ENCODE results near the gene APOL1. TPM values are rescaled to one million over a fixed set of nuclear protein-coding genes. Genes with fewer than 3 reads are reported as not detected.
A peak's percentile ranks its signal among the peaks of the same experiment; 100 is the strongest.
"Not testable (repeated sequence)": the region's sequence is repeated elsewhere in the genome, so short reads cannot be mapped to it uniquely, and the experiment has no call there.

APOL1 gene
- total RNA-seq, 1 experiment from 2014 or later = 33.0 TPM

DNA sequence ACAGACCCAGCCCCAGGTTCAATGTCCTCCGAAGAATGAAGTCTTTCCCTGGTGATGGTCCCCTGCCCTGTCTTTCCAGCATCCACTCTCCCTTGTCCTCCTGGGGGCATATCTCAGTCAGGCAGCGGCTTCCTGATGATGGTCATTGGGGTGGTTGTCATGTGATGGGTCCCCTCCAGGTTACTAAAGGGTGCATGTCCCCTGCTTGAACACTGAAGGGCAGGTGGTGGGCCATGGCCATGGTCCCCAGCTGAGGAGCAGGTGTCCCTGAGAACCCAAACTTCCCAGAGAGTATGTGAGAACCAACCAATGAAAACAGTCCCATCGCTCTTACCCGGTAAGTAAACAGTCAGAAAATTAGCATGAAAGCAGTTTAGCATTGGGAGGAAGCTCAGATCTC, 14.1 kb downstream of the APOL1 start:
- Histone ChIP-seq H3K79me2 (ENCODE audit: low read depth) (peaks cover 9% of the 10 kb centered on the region; the same call in 1 of the 2 replicates), H3K4me3 (no peak overlapping the region), H4K20me1 (ENCODE audit: insufficient read depth) (no peaks in the 10 kb centered on the region), H3K36me3 (ENCODE audit: low read depth) (no peaks in the 10 kb centered on the region), H3K9me2 (ENCODE audit: insufficient read depth) (no peaks in the 10 kb centered on the region), H3K9me3 (ENCODE audit: insufficient read depth, low read depth) (no peaks in the 10 kb centered on the region), H3F3A (ENCODE audit: insufficient read depth, low read depth) (peaks cover 6% of the 10 kb centered on the region; the same call in 1 of the 2 replicates), H2AFZ (no peak overlapping the region), H3K27ac (no peak overlapping the region), H3K4me2 (no peak overlapping the region), H3K4me1 (replicated peaks; ENCODE audit: insufficient read depth) (peaks cover 11% of the 10 kb centered on the region), H3K27me3 (ENCODE audit: insufficient read depth, low read depth) (no peaks in the 10 kb centered on the region)
- peak in 1 of 2 experiments; percentile 18 for DNase-seq
- ChIA-PET POLR2A (ENCODE audit: unreplicated experiment) (no interaction called here), CTCF (interaction anchor here (0.6 kb wide), 1 partner anchor 219 kb away, joined by 5 read pairs; no protein-coding TSS in a partner anchor)
- TSS peak; percentile 11 for BruUV-seq (replicated peaks)
- intact Hi-C loops (cut with micrococcal nuclease; ENCODE audit: unreplicated experiment) = no loop called here
- TF ChIP-seq, protein P1, sequence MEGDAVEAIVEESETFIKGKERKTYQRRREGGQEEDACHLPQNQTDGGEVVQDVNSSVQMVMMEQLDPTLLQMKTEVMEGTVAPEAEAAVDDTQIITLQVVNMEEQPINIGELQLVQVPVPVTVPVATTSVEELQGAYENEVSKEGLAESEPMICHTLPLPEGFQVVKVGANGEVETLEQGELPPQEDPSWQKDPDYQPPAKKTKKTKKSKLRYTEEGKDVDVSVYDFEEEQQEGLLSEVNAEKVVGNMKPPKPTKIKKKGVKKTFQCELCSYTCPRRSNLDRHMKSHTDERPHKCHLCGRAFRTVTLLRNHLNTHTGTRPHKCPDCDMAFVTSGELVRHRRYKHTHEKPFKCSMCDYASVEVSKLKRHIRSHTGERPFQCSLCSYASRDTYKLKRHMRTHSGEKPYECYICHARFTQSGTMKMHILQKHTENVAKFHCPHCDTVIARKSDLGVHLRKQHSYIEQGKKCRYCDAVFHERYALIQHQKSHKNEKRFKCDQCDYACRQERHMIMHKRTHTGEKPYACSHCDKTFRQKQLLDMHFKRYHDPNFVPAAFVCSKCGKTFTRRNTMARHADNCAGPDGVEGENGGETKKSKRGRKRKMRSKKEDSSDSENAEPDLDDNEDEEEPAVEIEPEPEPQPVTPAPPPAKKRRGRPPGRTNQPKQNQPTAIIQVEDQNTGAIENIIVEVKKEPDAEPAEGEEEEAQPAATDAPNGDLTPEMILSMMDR (conservative IDR thresholded peaks at IDR 0.05) = no peak
- no peak for TF ChIP-seq EZH2 (IDR thresholded peaks at IDR 0.05; ENCODE audit: low read depth)

DNA sequence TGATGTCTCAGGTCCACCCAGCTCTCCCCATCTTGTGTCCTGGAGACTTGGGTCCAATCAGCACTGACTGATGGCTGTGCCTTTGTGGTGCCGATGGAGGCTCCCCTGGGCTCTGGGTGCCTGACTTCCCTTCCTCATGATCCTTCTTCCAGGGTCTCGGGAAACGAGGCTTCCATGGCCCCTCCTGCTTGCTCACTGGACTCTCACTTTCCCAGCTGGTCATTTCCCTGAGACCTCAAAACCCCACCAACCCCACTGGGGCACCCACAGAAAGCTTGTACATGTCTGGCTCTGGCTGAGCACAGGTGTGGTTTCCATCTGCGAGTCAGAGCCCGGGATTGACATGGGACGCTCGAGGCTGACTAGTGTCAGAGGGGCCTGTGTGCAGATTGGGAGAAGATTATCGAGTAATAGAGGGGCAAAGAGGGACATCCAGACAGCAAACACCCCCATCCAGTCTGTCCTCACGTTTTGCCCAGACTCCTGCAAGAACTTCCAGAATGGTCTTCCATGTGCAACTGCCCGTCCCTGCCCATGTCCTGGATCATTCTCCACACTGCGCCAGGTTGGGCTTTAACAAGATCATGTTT, 15.1 kb downstream of the APOL1 start:
- H3F3A ChIP-seq (ENCODE audit: insufficient read depth, low read depth) = peaks cover 6% of the 10 kb centered on the region; the same call in 1 of the 2 replicates
- CTCF ChIA-PET = no interaction called here
- POLR2A ChIA-PET (ENCODE audit: unreplicated experiment) = no interaction called here

DNA sequence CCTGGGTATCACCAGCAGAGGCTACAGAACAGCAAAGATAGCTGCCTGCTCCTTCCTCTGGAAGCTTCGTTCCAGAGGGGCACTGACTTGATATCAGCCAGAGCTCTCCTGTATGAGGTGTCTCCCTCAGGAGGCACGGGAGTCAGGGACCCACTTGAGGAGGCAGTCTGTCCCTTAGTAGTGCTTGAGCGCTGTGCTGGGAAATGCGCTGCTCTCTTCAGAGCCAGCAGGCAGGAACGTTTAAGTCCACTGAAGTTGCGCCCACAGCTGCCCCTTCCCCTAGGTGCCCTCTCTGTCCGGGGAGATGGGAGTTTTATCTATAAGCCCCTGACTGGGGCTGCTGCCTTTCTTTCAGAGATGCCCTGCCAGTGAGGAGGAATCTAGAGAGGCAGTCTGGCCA, 18.3 kb downstream of the APOL1 start:
- H3K9me2 ChIP-seq (ENCODE audit: insufficient read depth); H2AFZ ChIP-seq; H4K20me1 ChIP-seq (ENCODE audit: insufficient read depth); H3K9me3 ChIP-seq (ENCODE audit: insufficient read depth, low read depth); H3K36me3 ChIP-seq (ENCODE audit: low read depth); H3F3A ChIP-seq (ENCODE audit: insufficient read depth, low read depth); H3K27me3 ChIP-seq (ENCODE audit: insufficient read depth, low read depth); H3K4me3 ChIP-seq; CTCF ChIA-PET; H3K79me2 ChIP-seq (ENCODE audit: low read depth): not testable (repeated sequence)
- peak in 1 of 2 experiments; percentile 32 for DNase-seq
- peaks cover 11% of the 10 kb centered on the region for H3K4me1 ChIP-seq (replicated peaks; ENCODE audit: insufficient read depth)
- intact Hi-C loops (cut with micrococcal nuclease; ENCODE audit: unreplicated experiment) = loop anchor here (10.0 kb wide), 1 partner anchor 646 kb away; no protein-coding TSS in a partner anchor
- 0 out of 2 replicates have a peak overlapping the region, but pooled peaks have one; percentile 0 for H3K27ac ChIP-seq
- H3K4me2 ChIP-seq = peak overlapping the region; percentile 41
- POLR2A ChIA-PET (ENCODE audit: unreplicated experiment) = interaction anchor here (0.7 kb wide), 1 partner anchor 197 kb away, joined by 3 read pairs; no protein-coding TSS in a partner anchor
- BruUV-seq (replicated peaks) = TSS peak; percentile 23

More for the DNA sequence above, 15.1 kb downstream of the APOL1 start:
- no peak for TF ChIP-seq EZH2 (IDR thresholded peaks at IDR 0.05; ENCODE audit: low read depth)
- TF ChIP-seq, protein P1 (conservative IDR thresholded peaks at IDR 0.05) = no peak
- Histone ChIP-seq H3K4me2 (no peak overlapping the region), H3K79me2 (ENCODE audit: low read depth) (peaks cover 9% of the 10 kb centered on the region; the same call in 1 of the 2 replicates), H2AFZ (no peak overlapping the region), H3K9me2 (ENCODE audit: insufficient read depth) (no peaks in the 10 kb centered on the region), H3K4me3 (no peak overlapping the region), H3K4me1 (replicated peaks; ENCODE audit: insufficient read depth) (peaks cover 11% of the 10 kb centered on the region), H3K9me3 (ENCODE audit: insufficient read depth, low read depth) (no peaks in the 10 kb centered on the region), H3K27me3 (ENCODE audit: insufficient read depth, low read depth) (no peaks in the 10 kb centered on the region), H3K27ac (no peak overlapping the region), H4K20me1 (ENCODE audit: insufficient read depth) (no peaks in the 10 kb centered on the region), H3K36me3 (ENCODE audit: low read depth) (no peaks in the 10 kb centered on the region)
- intact Hi-C loops (cut with micrococcal nuclease; ENCODE audit: unreplicated experiment) = no loop called here
- BruUV-seq (replicated peaks) = no TSS peak
- DNase-seq = peak in 1 of 2 experiments; percentile 6

DNA sequence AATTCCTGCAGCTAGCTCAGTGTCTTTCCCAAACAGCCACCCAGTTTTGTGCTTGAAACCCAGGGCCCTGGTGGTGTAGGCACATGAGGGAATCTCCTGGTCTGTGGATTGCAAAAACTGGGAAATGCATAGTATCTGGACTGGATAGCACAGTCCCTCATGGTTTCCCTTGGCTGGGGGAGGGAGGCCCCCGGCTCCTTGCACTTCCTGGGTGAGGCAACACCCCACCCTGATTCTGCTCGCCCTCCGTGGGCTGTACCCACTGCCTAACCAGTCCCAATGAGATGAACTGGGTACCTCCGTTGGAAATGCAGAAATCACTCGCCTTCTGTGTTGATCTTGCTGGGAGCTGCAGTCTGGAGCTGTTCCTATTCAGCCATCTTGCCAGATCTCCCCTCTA, 19.0 kb downstream of the APOL1 start:
- CTCF ChIA-PET = interaction anchor here (0.6 kb wide), 1 partner anchor 112 kb away, joined by 4 read pairs; no protein-coding TSS in a partner anchor
- intact Hi-C loops (cut with micrococcal nuclease; ENCODE audit: unreplicated experiment) = loop anchor here (10.0 kb wide), 1 partner anchor 647 kb away; no protein-coding TSS in a partner anchor
- H2AFZ ChIP-seq; H3K79me2 ChIP-seq (ENCODE audit: low read depth); H3K9me2 ChIP-seq (ENCODE audit: insufficient read depth); H3K27ac ChIP-seq; H4K20me1 ChIP-seq (ENCODE audit: insufficient read depth); H3K4me3 ChIP-seq; DNase-seq; BruUV-seq (replicated peaks); H3K36me3 ChIP-seq (ENCODE audit: low read depth); H3F3A ChIP-seq (ENCODE audit: insufficient read depth, low read depth); H3K27me3 ChIP-seq (ENCODE audit: insufficient read depth, low read depth); H3K9me3 ChIP-seq (ENCODE audit: insufficient read depth, low read depth); H3K4me2 ChIP-seq; POLR2A ChIA-PET (ENCODE audit: unreplicated experiment): not testable (repeated sequence)
- H3K4me1 ChIP-seq (replicated peaks; ENCODE audit: insufficient read depth) = peaks cover 11% of the 10 kb centered on the region

Data from PC-9 (cell line).